Coronary artery (tissue), 2 donors: ENCODE measurements around the gene NEK11.

ENCODE experiments used
- DNase-seq: peaks from one replicate; pipeline ENCODE4 v3.0.0-alpha.2; 2017; ENCODE audit warnings: low spot score
- H3K27ac ChIP-seq, 2 donors: fragments of 200-600 bp; sonication (generic); one replicate each; pipeline ENCODE4 v1.5.1; 2016 to 2019
- H3K4me3 ChIP-seq: fragments of 200-600 bp; sonication (generic); 2 replicates; pipeline ENCODE4 v1.5.1; 2016; ENCODE audit warnings: mild to moderate bottlenecking, moderate library complexity
- TF ChIP-seq, protein P1 (sequence below): fragments of 200-600 bp; sonication (generic); IDR thresholded peaks from one replicate; pipeline ENCODE4 v1.5.1; 2019; ENCODE audit warnings: antibody characterized with exemption

NEK11 gene

DNA sequence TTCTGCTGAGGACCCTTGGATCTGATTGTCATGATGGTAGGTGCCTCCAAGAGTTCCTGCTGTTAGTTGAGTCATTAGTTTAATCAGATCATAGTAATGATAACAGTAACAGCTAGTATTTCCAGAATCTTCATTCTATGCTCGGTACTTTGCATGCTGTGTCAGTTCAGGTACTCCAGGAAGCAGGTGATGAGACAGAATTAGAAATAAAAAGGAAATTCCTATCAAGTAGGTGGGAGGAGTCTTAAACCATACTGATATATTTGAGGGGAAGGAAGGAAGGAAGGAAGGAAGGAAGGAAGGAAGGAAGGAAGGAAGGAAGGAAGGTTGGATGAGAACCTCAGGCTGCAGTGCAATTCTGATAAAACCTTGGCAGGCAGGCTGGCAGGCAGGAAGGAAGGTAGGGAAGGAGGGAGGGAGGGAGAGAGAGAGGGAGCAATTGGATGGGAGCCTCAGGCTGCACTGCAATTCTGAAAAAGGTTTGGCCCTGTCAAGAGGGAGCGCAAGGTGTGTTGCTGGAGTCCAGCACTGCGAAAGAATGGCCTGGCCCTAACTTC, 206.1 kb downstream of the NEK11 start:
- no peak for DNase-seq
- Histone ChIP-seq H3K4me3 (no peak overlapping the region), H3K27ac (no peak overlapping the region)
- TF ChIP-seq, protein P1, sequence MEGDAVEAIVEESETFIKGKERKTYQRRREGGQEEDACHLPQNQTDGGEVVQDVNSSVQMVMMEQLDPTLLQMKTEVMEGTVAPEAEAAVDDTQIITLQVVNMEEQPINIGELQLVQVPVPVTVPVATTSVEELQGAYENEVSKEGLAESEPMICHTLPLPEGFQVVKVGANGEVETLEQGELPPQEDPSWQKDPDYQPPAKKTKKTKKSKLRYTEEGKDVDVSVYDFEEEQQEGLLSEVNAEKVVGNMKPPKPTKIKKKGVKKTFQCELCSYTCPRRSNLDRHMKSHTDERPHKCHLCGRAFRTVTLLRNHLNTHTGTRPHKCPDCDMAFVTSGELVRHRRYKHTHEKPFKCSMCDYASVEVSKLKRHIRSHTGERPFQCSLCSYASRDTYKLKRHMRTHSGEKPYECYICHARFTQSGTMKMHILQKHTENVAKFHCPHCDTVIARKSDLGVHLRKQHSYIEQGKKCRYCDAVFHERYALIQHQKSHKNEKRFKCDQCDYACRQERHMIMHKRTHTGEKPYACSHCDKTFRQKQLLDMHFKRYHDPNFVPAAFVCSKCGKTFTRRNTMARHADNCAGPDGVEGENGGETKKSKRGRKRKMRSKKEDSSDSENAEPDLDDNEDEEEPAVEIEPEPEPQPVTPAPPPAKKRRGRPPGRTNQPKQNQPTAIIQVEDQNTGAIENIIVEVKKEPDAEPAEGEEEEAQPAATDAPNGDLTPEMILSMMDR = no peak

DNA sequence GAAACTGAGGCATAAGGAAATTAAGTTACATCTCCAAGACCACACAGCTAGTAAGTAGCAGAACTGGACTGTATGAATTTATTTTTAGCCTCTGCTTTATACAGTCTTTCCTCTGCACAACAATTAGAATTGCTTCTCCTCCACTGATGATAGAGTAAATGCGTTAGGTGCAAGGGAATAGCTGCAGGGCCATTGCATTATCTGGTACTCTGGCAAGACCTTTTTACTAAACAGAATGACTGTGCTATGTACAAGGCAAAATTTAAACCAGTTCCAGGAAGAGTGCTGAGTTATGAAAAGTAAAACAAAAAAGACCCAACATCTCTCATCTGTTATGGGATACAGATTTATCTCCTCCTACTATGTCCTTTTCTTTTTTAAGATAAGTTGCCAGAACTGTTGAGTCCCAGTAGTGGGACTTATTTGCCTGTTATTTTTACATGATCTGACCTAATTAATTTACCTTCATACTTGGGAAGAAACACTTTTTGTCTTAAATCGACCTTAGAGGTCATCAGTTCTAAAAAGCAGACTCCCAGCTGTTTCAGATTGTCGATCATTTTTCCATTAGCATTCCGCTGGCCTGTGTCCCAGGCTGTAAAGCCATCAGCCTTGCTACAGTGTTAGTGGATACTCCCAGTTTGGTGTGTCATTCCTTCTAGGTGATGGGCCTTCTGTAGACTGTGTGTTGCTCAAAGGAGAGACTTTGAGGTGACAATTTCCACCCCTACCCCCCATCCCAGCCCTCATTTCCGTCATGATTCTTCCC, 207.4 kb downstream of the NEK11 start:
- DNase-seq = no peak
- Histone ChIP-seq H3K4me3 (no peak overlapping the region), H3K27ac (no peak overlapping the region)
- TF ChIP-seq, protein P1 = no peak

DNA sequence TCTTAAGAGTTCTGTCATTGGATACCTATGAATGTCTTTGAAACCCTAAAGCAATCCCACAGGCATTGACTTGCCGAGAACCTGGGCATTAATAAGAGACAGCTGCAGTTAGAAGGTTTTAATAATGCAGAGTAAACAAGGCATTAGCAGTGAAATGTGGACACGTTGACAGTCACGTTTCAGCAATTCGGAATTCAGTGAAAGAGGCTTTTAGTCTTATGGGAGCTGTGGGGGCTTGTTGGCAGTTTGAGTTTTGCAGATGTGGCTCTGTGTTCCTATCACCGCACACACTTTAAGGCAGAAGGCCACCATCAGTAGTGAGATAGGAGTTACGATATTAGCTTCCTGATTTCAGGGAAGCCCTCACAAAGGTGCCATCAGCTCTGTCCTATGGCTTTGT, 209.7 kb downstream of the NEK11 start:
- Histone ChIP-seq H3K27ac (no peak overlapping the region), H3K4me3 (no peak overlapping the region)
- TF ChIP-seq, protein P1 = no peak
- DNase-seq = no peak

DNA sequence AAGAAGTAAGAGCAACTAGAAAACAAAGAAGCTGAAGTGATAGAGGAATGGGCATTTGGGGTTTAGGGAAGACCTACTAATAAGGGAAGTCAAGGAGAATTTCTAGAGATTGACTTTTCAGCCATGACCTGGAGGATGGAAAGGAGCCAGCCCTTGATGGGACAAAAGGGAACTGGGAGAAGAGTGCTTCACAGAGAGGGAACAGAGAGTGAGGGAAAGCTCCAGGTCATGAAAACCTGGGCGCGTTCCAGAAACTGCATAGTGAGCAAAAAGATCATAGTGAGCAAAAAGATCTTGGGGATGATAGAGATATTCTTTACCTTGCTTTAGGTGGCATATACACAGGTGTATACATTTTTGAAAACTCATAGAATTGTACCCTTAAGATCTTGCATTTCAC, 211.8 kb downstream of the NEK11 start:
- Histone ChIP-seq H3K4me3 (no peak overlapping the region), H3K27ac (no peak overlapping the region)
- TF ChIP-seq, protein P1 = no peak
- no peak for DNase-seq

DNA sequence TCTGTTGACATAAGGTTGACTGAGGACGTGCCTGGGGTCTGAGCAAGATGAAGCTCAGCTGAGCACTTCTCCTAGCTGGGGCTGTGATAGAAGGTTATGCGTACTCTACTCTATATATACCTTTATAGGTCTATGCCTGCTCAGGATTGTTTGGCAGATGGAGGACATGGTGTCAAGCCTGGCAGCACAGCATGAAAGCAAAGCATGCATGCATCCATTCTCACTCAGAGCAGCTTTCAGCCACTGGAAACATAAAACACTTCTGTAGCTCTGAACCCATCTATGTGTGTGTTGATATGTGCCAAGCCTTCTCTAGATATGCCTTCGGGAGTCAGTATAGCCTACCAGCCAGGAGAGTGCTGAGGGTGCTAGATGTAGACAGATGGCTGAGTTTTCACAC, 212.6 kb downstream of the NEK11 start:
- TF ChIP-seq, protein P1 = no peak
- H3K27ac ChIP-seq = no peak overlapping the region
- DNase-seq = no peak
- no peak overlapping the region for H3K4me3 ChIP-seq

DNA sequence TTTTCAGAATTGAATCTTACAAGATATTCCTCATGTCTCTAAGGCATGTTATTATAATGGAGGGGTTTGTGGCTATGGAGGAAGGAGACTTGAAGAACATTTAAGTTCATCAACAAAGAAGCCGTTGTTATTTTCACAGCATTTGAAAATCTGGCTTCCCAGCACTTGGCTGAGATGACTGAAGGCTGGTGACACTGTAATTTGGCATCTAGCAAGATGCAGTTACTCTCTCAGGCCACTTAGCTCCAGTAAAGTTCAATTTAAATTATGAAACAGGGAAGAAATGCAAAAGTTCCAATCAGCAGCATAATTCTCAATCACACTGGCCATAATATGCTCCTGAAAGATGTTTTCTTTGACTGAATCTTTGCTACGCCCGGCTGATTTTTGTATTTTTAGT, 215.5 kb downstream of the NEK11 start:
- no peak overlapping the region for H3K27ac ChIP-seq
- no peak for DNase-seq

More for the DNA sequence above, 215.5 kb downstream of the NEK11 start:
- H3K4me3 ChIP-seq = no peak overlapping the region
- TF ChIP-seq, protein P1 = peak; percentile 11
